GM19324 (cell line): Measurements from ENCODE around the gene FAIM2.

Source experiments
- ATAC-seq: cut with Tn5 transposase; IDR thresholded peaks from one replicate; pipeline ENCODE4 v1.9.1; 2021; ENCODE audit warnings: mild to moderate bottlenecking, moderate library complexity; ENCODE audit not compliant: unreplicated experiment, low FRiP score

Gene FAIM2

DNA sequence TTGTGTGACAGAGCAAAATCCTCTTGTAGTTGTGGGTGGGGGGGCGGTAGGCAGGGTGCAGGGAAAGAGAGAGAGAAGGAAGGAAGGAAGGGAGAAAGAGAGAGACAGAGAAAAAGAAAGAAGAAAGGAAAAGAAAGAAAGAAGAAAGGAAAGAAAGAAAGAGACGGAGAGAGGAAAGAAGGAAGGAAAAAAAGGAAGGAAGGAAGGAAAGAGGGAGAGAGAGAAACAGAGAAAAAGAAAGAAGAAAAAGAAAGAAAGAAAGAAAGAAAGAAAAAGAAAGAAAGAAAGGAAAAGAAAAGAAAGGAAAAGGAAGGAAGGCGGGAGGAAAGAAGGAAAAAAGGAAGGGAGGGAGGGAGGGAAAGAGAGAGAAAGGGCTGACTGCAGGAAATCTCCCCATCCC, 17.6 kb upstream of the FAIM2 start:
- no peak for ATAC-seq

DNA sequence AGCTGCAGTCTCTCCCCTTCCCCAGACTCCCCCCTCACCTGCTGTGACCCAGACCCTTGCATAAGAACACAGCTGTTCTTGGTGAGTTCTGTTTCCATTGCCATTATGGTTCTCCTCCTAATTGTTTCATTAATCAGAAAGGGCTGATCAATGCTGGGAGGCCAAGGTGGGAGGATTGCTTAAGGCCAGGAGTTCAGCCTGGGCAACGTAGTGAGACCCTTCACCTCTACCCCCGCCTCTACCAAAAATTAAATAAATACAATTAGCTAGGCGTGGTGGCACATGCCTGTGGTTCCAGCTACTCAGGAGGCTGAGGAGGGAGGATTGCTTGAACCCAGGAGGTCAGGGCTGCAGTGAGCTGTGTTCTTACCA, 17.2 kb upstream of the FAIM2 start:
- no peak for ATAC-seq

GRCh38 chr12:49920241-49920914, 16.7 kb upstream of the FAIM2 start:
- ATAC-seq = no peak

DNA sequence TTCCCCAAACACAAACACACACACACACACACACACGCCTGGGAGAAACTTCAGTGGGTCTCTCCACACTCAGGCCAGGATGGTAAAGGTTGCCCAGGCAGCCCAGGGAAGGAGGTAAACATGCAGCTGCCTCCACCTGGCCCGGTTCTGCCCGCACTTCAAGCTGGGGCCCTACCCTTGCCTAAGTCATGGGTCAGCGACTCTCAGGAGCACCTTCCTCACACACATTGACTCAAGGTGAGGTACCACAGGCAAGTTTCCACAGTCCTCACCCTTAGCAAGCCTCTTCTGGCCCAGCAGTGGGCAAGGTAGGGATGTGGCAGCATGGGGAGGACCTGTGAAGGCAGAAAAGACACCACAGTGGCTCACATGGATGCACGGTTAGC, 14.1 kb upstream of the FAIM2 start:
- no peak for ATAC-seq

DNA sequence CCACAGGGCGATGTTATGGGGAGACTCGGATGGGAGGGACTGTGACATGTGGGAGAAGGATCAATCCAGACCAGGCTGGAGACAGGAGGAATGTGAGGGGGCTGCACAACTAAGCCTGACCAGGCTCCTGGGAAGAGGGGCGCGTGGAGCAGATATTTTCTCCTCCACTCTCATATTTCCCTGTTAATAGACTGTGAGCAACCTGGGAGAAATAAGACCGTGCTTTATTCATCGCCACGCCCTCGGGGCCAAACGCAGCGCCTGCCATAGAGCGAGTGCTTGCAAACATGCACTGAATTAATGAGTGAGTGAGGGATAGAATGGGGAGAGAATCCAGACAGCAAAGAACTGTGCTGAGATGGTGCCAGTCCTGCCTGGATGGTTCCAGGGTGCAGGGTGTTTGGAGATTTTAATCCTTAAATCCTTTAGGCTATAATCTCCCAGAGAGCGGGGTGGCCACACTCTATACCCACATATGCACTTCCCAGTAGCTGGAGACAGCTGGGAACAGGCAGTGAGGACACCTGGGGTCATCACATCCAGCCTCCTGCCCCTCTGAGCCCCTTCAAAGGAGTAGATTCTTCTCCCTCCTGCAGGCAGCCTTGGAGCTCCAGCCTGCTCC, 13.6 kb upstream of the FAIM2 start:
- no peak for ATAC-seq

GRCh38 chr12:49916129-49916919, 12.6 kb upstream of the FAIM2 start:
- ATAC-seq = no peak

- ATAC-seq = no peak
These were observed 8.9 kb upstream of the FAIM2 start for GRCh38 chr12:49912345-49913255.

DNA sequence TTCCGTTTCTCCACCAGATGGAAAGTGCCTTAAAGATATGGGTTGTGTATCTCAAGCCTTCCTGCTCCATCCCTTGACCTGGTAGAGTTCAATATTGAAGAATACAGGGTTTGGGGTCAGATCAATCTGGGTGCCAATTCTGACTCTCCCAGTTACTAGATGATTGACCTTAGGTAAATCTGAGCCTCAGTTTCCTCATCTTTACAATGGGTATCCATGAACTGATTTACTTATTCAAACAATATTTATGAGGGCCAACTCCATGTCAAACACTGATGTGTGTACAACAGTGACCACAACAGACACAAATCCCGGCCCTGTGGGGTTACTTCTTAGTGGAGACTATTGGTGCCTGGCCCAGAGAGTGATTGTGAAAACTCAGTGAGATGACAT, 7.5 kb upstream of the FAIM2 start:
- ATAC-seq = no peak

GRCh38 chr12:49910331-49911212, 6.9 kb upstream of the FAIM2 start:
- no peak for ATAC-seq

DNA sequence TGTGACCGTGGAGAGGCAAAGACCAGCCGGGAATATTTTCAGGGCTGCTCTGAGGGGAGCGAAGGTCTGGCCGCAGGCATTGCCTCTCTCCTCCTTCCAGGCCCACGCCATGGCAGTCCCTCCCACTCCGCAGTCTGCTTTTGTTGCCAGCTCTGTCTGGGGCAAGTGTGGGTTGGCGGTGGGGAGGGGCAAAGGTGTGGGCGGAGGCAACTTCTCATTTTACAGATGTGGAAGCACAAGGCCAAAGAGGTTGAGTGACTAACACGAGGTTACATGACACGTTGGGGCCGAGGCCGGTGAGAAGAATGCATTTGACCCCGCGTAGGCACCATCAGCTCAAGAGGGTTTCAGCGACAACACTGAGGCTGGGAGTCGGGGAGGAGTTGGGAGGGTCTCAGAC, 6.1 kb upstream of the FAIM2 start:
- ATAC-seq = no peak

DNA sequence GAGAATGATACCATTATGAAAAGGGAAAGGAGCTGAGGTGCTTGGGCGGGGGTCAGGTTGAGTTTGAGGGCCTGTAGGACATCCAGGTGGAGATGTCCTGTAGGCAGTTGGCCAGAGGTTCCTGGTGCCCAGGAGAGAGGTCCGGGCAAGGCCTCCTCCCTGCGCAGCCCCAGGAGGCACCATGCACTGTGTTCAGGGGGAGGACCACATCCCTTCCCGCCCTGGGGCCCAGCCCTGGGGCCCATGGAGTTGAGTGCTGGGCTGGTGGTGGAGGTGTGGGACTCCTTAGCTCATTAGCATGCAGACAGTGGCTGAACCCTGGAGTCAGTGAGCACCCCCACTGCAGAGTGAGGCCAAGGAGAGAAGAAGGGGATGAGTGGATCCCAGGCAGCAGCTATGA, 5.7 kb upstream of the FAIM2 start:
- no peak for ATAC-seq

GRCh38 chr12:49907352-49907751, 3.7 kb upstream of the FAIM2 start:
- ATAC-seq = no peak

DNA sequence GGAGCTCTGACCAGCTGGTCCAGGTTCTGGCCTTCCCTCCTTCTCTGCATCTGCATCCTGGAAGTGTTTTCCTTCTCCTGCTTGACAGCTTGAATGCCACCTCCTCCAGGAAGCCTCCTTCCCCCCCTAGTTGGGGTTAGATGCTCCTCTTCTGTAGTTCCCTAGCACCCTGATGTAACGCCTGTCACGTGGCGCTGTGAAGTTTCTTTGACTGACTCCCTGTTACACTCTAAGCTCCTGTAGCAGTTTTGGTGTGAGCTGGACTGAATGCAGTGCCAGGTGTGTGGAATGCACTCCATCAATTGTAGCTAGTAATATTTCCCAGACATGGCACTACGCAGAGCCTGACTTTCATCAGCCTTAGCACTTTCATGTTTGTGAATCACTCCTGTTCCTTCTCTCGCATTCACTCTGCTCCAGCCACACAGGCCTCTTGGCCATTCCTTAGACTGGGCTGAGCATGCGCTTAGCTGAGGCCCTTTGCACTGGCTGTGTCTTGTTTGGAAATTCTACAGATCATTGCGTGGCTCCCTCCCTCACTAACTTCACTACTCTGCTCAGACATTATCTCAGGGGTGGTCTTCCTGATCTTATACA, 2.1 kb upstream of the FAIM2 start:
- no peak for ATAC-seq

DNA sequence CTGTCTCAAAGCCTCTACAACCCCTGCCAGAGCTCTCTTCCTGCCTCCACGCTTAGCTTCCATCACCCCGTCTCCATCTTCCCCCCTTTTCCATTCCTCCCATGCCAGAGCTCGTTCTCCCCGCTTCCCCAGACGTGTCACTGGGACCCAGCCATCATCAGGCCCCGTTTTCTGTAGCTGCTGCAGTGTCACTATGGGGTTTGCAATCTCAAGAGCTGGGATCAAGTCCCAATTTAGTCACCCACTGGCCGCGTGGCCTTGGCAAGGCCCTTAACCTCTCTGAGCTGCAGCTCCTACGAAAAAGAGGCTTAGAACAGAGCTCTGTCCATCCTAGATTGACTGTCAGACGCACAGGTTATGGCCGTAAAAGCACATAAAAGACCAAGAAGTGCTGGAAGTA, 901 bp upstream of the FAIM2 start:
- no peak for ATAC-seq

- ATAC-seq = no peak
These were observed 375 bp downstream of the FAIM2 start for GRCh38 chr12:49903351-49903699.

DNA sequence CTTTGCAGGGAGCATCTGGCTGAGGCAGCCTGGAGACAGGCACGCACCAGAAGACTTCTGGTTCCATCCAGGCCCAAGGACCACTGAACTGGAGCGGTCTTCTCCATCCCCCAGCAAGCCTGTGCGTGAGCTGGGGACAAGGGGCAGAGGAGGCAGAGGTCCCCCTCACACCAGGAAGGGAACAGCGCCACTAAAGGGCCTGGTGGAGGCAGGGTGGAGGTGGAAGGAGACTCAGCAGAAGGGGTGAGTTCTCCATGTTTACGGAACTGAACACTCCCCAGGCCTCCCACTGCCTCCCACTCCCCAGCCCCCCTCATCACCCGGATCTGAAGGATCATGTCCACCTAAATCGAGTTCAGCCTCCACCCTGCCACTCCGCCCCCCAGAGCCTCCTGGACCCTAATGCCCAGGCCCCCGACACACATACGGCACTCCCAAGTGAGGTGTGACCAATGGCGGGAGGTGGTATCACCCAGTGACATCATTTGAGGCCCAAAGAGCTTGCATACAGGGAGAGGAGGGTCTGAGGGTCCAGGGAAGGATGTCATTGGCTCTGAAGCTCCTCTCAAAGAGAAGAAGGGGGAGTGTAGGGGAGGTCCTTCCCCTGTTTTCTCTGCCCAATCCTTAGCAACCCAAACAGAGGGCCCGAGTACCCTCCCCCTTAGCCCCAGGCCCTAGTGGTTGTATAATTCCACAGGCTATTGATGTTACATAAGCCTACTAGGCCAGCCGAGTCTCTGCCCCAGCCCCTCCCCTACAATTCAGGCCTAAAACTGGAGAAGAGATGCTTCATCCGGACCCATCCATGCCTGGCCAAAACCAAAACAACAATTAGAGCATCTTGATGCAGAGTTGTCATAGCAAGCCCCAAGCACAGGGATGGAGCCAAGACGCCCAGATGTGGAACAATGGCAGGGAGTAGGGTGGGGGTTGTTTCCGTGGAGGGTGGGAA, 1.0 kb downstream of the FAIM2 start:
- no peak for ATAC-seq

DNA sequence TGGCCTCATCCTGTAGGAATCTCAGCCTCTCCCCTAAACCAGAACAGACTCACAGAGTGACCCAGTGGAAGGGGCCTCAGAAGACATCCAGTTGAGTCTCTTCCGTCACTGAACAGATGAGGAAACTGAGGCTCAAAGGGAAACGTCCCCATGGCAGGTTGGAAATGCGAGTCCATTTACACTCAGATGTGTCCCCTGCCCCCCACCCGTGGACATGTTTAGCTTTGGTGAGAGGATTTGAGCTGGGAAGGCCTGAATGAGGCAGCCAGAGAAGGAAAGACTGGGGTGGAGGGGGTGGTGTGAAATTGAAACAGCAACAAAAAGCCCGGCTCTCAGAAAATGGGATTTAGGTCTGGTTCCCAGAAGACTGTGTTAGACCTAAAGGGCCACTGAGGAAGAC, 1.7 kb downstream of the FAIM2 start:
- ATAC-seq = no peak

GRCh38 chr12:49901026-49901425, 2.7 kb downstream of the FAIM2 start:
- ATAC-seq = no peak

DNA sequence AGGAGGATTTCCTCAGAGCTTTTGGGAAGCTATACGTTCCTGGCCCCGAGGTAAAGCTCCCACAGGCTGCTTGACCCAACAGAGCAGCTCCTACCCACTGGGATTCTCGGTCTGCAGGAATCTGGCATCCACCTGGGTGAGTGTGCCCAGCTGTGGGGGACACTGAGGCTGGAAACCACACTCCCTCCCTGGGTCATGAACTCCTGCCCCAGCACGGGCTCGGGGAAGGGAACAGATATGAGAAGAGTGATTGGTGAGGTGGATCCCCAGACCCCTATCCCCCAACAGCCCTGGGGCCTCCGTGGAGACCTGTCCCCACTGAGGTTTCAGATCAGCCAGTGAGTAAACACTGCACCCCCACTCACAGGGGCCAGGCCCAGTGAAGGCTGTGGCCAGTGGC, 3.3 kb downstream of the FAIM2 start:
- no peak for ATAC-seq
